Measurements from ENCODE around the gene NELFA. TPM values are rescaled to one million over a fixed set of nuclear protein-coding genes. Genes with fewer than 3 reads are reported as not detected.

The NELFA gene
- total RNA-seq, result 9.0 and 12.0 TPM in 2 replicates

DNA sequence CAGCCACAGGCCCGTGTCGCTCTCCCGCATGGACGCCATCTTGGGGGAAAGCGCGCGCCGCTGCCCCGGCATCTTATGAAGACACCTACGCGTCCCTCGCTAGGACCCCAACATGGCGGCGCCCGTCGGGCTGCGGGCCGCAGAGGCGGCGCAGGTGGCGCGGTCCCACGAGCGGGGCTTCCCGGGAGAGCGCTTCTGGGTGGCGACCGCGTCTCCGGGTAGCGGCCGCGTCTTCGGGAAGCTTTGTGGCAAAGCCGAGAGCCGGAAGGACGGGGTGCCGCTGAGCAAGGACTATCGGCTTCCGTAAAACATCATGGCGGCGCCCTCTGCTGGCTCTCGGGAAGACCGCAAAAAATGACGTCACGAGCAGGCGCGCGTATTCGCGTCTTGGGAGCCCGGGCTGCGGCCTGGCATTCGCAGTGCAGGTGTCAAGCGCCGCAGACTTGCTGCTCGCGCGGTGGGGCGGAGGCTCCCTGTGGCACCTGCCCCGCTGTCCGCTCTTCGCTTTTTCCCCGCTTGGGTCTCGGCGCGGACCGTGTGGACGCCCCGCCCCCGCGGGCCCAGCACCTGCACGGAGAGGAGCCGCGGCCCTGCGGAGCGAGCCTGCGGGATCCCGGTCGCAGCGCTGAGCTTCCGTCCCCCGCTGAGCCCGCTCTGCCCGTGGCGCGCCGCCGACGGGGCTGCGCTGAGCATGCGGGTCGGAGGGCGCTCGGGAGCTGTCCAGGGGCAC lies at the start of gene NELFA:
Gene NELFA (minus strand): TSS at position 54 of the 730 bp plus-strand sequence. CDS start 15 bp downstream, at position 39.

Other genes with a start within 250 kb of the NELFA start
- 1.3 TPM in 2 replicates for gene FGFR3, start 215.7 kb downstream of the NELFA start, total RNA-seq
- 56.9 and 67.6 TPM in 2 replicates for gene LETM1, start 152.8 kb downstream of the NELFA start, total RNA-seq
- gene NSD2, start 137.6 kb downstream of the NELFA start, total RNA-seq, result 33.3 and 33.6 TPM in 2 replicates
- under 0.01 TPM in 1 of 2 replicates, not detected in the other for gene NAT8L, start 50.4 kb upstream of the NELFA start, total RNA-seq
- 7.3 and 8.5 TPM in 2 replicates for gene HAUS3, start 233.1 kb upstream of the NELFA start, total RNA-seq
- gene POLN, start 233.1 kb upstream of the NELFA start, total RNA-seq, result 2.0 and 2.2 TPM in 2 replicates